NCI-H82 treated with DMSO at 0.1 percent for 48 hours (cell line): ENCODE results near the gene KRT75.

ENCODE experiments used
- DNase-seq: peaks from one replicate; lab custom pipeline; 2025; ENCODE audit not compliant: unreplicated experiment; lab: John Stamatoyannopoulos, UW

The KRT75 gene

DNA sequence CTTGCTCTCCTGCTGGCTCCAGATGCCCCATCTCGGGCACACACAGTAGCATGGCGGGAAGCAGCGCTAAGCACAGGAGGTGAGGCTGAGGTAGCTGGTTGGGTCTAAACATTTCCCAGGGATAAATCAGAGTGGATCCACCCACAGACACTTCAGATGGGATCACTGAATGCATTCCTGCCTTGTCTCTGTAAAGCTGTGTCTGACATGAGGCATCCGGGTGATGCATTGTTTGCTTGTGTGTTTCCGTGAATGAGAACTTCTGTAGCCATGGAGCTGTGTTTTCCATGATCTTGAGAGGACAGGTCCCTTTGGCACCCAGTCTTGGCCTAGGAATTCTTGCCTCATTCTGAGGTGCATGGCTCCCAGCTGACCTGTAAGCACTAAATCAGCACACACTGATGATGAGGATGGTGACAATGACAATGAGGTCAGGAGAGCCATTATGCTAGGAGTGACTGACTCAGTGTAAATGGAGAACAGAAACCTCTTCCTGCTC, 6.7 kb upstream of the KRT75 start:
- no peak for DNase-seq

- no peak for DNase-seq
These were observed 5.7 kb upstream of the KRT75 start for GRCh38 chr12:52439845-52440244.

DNA sequence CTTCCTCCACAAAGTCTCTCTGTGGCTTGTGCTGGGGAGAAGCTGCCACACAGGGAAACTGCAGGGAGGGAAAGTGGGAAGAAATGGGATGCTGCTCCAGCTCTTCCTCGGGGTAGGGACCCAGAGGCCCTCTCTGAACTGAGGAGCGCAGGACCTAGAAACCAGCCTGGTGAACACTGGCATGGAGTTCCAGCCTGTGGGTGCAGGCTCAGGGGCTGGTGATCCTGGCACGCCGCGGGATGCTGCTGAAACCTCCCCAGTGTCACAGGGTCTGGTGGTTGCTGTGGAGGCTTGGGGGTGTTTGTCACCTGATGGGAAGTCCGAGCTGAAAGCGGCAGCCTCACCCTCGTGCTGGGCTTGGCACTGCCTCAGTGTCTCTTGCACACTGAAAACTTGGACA, 5.2 kb upstream of the KRT75 start:
- no peak for DNase-seq

GRCh38 chr12:52438305-52439301, 4.4 kb upstream of the KRT75 start:
- DNase-seq, result no peak

GRCh38 chr12:52437508-52437907, 3.3 kb upstream of the KRT75 start:
- no peak for DNase-seq

DNA sequence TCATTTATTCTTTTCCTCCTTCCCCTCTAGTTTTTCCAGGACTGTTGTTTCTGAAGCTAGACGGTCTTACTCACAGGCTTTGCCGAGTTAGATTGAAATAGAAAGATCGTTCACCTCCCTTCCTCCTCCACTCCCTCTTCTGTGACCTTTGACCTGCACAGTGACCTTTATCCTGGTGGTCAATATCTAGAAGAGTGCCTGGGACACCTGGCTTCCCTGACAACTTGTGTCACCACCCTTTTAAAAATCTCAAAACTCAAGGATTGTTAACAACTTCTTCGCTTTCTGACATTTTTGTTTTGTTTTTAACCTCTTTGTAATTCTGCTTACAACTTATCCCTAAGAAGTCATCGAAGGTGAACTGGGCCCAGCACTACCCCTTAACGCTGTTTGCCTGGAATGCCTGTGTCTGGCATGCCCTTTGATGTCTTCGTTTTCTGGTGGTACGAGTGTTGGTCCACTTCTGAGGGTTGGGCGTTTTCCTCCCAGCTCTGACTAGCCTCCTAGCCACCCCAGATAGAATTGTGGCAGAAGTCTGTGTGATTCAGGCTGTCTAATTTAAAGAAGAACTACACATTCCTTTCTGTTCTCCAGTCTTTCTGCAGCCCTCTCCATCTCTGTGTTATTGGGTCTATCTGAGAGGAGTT, 2.8 kb upstream of the KRT75 start:
- no peak for DNase-seq

DNA sequence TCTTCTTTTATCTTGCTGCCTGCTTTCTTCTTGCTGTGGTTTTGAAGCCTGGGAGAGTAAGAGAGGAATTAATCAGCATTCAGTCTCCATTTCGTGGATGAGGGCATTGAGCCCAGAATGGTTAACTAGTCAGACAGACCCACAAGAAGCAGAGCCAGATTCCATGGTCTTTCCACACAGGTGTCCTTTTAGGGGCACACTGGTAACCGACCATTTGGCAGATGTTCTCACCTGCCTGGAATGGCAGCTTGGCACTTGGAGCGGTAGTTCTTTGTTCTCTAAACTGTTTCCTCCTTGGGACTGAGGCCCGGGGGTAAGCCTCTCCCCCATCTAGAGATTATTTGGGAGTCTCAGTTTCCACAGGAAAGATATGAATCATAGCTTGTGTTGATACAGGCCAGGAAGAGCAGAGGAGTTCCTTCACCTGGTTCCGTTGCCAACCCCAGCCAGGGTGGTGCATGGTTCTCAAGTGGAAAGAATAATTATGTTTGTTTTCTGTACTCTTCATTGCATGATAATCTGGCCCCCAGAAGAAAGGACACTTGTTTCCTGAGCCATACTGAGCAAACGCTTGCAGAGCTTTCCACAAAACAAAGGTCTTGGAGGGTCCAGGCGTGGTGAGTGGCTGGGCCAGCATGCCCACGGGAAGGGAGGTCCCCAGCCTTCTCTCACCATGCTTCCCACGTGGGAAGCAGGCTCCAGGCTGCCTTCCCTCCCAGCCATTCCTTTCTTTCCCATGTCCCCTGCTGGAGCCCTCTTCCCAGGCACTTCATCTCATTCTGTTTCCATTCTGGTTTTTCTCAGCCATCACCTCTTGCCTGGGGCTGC, 2.0 kb upstream of the KRT75 start:
- DNase-seq, result no peak

DNA sequence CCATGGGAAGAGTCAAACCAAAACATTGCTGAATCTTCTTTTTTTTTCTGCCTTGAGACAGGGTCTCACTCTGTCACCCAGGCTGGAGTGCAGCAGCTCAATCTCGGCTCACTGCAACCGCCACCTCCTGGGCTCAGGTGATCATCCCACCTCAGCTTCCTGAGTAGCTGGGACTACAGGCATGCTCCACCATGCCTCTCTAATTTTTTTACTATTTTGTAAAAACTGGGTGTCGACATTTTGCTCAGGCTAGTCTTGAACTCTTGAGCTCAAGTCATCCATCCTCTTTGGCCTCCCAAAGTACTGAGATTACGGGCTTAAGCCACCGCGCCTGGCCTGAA, 1.5 kb upstream of the KRT75 start:
- no peak for DNase-seq

DNA sequence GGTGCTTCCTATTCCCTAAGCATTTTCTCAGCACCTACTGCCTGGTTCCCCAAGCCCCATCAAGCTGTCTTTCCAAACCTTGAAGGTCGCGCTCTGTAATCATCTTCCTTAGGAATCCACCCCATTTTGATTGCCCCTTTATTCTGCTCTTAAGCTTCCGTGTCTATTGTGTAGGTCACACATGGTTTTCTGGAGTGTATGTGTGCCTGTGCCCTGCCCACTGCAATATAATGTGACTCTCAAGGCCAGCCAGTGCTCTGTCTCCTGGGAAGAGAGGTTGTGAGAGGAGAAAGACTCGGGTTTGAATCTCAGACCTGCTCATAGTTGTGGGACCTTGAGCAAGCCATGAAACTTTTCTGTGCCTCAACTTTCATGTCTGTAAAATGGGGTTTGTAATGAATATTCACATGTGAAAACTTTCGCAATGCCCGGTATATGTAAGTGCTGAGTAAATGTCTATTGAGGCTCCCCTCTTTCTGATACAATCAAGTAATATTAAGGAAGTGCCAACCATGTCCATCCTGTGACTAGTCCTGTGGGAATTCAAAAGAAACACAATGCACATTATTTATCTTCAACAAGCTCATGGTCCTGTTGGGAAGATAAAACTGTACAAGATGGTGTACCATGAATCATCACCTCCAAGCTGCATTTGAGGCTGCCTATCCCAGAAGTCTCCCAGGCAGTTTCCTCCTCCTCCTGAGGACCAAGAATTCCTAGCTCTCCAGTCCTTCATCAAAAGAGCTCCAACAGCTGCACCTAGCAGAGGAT, 774 bp upstream of the KRT75 start:
- no peak for DNase-seq

GRCh38 chr12:52433501-52434080, 580 bp downstream of the KRT75 start:
- DNase-seq, result no peak

DNA sequence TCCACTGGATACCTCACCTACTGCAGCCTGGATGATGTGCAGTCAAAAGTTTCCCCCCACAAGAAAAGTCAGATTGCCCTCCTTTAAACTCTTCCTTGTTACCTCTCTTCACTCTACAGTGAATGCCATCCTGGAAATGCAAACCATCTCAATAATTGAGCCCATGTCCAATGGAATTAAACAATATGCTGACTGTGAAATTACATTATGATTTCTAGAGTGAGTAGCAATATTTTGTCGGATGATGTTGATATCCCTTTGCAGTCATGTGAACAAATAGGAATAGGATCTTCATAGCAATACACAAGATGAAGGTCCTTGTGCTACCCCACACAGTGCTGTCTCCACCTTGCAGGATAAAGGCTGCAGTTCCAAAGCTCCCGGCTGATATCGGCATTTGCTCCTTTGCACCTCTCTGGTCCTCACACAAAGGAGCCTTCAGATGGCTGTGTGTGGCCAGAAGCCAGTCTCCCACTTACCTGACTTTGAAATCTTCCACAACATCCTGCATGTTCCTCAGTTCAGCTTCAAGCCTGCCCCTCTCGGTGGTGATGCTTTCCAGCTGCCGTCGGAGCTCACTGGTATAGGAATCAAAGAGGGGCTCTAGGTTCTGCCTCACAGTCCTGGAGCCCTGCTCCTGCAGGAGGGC, 1.5 kb downstream of the KRT75 start:
- no peak for DNase-seq

DNA sequence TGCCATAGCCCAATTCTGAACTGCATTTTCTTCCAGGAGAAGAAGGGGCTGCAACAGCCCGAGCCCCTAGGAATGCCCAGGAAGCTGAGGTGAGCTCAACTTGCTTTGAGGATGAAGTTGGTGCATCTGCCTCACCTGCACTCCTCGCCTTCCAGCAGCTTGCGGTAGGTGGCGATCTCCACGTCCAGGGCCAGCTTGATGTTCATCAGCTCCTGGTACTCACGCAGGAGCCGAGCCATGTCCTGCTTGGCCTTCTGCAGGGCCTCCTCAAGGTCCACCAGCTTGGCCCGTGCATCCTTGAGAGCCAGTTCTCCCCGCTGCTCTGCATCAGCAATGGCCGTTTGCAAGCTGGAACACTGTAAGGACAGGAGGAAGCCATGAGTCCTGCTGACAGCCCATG, 6.0 kb downstream of the KRT75 start:
- no peak for DNase-seq

DNA sequence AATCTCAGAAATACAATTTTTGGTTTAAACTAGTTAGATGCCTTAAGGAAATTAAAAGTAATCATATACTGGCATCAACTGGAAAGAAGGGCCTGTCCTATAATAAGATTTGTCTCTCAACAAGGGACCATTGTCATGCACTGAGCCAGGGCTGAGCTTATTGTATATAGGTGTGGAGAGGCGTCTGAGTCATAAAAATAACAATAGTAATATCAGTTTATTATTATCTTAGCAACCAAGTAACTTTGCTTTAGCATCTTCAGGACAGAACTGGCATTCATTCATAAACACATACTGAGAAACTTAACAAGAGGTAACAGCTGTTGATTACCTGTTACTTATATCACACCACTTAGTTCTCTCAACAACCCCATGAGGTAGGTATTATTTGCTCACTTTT, 7.1 kb downstream of the KRT75 start:
- no peak for DNase-seq

GRCh38 chr12:52426034-52426433, 8.1 kb downstream of the KRT75 start:
- no peak for DNase-seq

DNA sequence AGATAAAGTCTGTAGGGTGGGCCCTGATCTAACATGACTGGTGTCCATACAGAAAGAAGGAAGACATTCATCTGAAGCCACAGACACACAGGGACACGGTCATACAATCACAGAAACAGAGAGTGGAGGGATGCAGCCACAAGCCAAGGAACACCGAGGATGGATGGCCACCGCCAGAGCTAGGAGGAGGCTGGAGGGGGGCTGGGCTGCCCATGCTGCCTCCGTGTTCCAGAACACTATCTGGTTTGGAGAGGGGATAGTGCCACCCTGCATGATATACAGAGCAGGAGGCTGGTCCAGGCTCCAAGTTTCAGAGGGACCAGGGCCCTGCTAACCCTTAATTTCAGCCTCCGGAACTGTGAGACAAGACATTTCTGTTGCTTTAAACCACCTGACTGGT, 8.7 kb downstream of the KRT75 start:
- no peak for DNase-seq

GRCh38 chr12:52423661-52424500, 10.3 kb downstream of the KRT75 start:
- no peak for DNase-seq

DNA sequence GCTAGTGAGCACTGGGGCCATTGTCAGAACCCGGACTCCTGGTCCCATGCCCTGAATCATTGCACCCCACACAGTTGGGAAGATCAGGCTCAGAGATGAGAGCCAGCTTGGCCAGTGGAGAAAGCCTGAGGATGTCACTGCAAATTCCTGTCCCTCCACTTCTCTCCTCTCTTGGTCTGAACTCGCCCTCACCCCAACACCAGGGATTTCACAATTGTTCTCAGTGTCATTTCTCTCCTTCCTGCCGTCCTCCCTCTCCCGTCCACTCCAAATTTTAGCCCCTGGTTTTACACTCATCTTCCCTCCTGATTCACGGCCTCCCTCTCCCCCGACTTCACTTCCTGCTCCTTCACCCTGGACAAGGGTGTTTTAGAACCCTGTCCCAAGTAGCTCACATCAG, 11.1 kb downstream of the KRT75 start:
- DNase-seq, result no peak

DNA sequence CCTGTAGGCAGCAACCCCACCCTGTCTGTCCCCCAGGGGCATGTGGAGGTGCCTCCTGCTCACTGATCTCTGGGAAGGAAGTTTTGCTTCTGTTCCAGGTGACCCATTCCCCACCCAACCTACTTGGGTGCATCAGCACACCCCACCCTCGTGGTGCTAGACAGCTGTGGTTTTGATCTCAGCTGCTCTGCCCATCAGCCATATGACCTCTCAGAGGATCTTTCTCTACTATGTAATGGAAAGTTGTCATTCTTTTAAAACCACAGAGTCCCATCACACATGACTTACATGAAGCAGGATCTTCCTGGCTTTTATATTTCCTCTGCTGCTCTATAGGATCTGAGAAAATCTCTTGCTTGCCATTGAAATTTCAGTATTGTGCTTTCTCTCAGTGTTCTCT, 14.5 kb downstream of the KRT75 start:
- no peak for DNase-seq

DNA sequence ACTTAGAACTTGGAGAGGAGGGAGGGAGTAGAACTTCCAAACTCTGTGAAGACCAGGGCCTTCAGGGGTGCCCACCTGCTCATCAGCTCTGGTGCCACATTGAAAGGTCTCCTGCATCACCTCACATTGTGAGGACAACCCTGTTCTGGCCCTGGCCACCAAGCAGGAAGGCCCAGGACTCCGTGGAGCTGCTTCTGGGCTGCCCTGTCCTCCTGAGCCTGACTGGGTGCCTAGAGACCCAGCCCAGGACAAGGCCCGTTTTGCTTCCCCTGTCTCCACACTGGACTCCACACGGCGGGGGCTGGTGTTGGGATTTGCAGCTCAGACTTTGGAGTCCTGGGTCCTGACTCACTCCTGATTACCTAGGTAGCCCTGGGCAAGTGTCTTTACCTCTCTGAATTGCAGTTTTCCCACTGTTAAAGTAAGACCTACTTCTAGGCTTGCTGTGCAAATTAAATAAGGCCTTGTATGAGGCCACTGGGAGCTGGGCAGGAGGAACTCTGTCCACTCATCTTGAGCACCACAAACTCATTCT, 15.5 kb downstream of the KRT75 start:
- no peak for DNase-seq
